Endodermal cell (in vitro differentiated cells): ENCODE data around the gene IL1RN. TPM values are rescaled to one million over a fixed set of nuclear protein-coding genes. Genes with fewer than 3 reads are reported as not detected.

Experiments used
- DNase-seq: peaks from one replicate; pipeline ENCODE4 v3.0.0-alpha.2; 2017
- H3K27ac ChIP-seq: 2 replicates; pipeline ENCODE4 v1.5.1; 2013; ENCODE audit warnings: mild to moderate bottlenecking, low read depth, low read length, moderate library complexity
- H3K27me3 ChIP-seq: 2 replicates; pipeline ENCODE4 v1.6.1; 2013; ENCODE audit warnings: mild to moderate bottlenecking, low read length, moderate library complexity; ENCODE audit not compliant: insufficient read depth, control insufficient read depth, poor library complexity, severe bottlenecking
- H3K36me3 ChIP-seq: 2 replicates; pipeline ENCODE4 v1.7.0; 2013; ENCODE audit warnings: mild to moderate bottlenecking, low read length, moderate library complexity; ENCODE audit not compliant: control insufficient read depth, insufficient read depth
- H3K4me1 ChIP-seq: one replicate; pipeline ENCODE4 v1.7.0; 2013; ENCODE audit warnings: low read length; ENCODE audit not compliant: control insufficient read depth, insufficient read depth
- H3K4me3 ChIP-seq: 2 replicates; pipeline ENCODE4 v1.5.1; 2013; ENCODE audit warnings: mild to moderate bottlenecking, low read length, moderate library complexity
- H3K9ac ChIP-seq: 2 replicates; pipeline ENCODE4 v1.6.1; 2013; ENCODE audit warnings: mild to moderate bottlenecking, low read length, moderate library complexity; ENCODE audit not compliant: poor library complexity, severe bottlenecking; ENCODE audit errors: extremely low read depth
- H3K9me3 ChIP-seq: 2 replicates; pipeline ENCODE4 v1.6.1; 2013; ENCODE audit warnings: mild to moderate bottlenecking, low read length, moderate library complexity; ENCODE audit not compliant: control insufficient read depth
- H3K27ac Mint-ChIP-seq: 2 replicates; pipeline ENCODE4 v1.8.0; 2020; ENCODE audit warnings: mixed read lengths
- H3K27me3 Mint-ChIP-seq: 2 replicates; pipeline ENCODE4 v1.8.0; 2021; ENCODE audit warnings: mild to moderate bottlenecking, mixed read lengths; ENCODE audit not compliant: insufficient read depth
- H3K36me3 Mint-ChIP-seq: 2 replicates; pipeline ENCODE4 v1.8.0; 2020; ENCODE audit warnings: low read depth, mixed read lengths
- H3K4me1 Mint-ChIP-seq: 2 replicates; pipeline ENCODE4 v1.8.0; 2020; ENCODE audit warnings: mixed read lengths
- H3K4me3 Mint-ChIP-seq: 2 replicates; pipeline ENCODE4 v1.8.0; 2020; ENCODE audit warnings: mild to moderate bottlenecking, moderate library complexity, mixed read lengths
- H3K9me3 Mint-ChIP-seq: 2 replicates; pipeline ENCODE4 v1.8.0; 2020; ENCODE audit warnings: mild to moderate bottlenecking, mixed read lengths
- CTCF ChIP-seq: fragments of 200-600 bp; sonication (generic); conservative IDR thresholded peaks from 2 replicates; pipeline ENCODE4 v1.5.0; 2021; ENCODE audit warnings: antibody characterized with exemption, mild to moderate bottlenecking
- WGBS, 2 experiments: methylation state at CpG; one replicate each; pipeline versions ENCODE4 v1.1.5 to v1.1.7; 2013; ENCODE audit warnings: missing lambda C conversion rate in 2 of 2, mixed read lengths in 1 of 2; ENCODE audit not compliant: insufficient coverage in 1 of 2, insufficient read length in 1 of 2; 5-methylcytosine and 5-hydroxymethylcytosine counted together
- total RNA-seq, 2 donors: library from RNA; stranded (reverse); fragmentation: NEBNext Ultra II Directional in 1 of 2; extraction: Animal tissue kit (Norgen Biotek cat#: 25700) in 1 of 2; gene quantifications; 2 replicates in 1 of 2; 3 replicates in 1 of 2; pipeline ENCODE4 v1.2.1, GENCODE V29; 2021

The IL1RN gene
- total RNA-seq, 2 donors from 2014 or later, result not detected

DNA sequence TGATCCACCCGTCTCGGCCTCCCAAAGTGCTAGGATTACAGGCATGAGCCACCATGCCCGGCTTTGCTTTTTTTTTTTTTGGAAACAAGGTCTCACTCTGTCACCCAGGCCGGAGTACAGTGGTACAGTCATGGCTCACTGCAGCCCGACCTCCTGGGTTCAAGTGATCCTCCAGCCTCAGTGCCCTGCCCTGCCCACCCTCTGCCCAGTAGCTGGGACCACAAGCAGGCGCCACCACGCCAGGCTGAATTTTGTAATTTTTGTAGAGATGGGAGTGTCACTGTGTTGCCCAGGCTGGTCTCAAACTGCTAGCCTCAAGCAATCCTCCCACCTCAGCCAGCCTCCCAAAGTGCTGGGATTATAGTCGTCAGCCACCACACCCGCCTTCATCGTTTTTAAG lies 34.8 kb downstream of the IL1RN start:
- no peak for TF ChIP-seq CTCF
- Mint-ChIP-seq H3K4me1 (peaks cover 11% of the 10 kb centered on the region), H3K36me3 (no peaks in the 10 kb centered on the region), H3K4me3 (no peak overlapping the region), H3K9me3 (no peaks in the 10 kb centered on the region), H3K27me3 (peaks cover 14% of the 10 kb centered on the region), H3K27ac (no peak overlapping the region)
- Histone ChIP-seq H3K4me1 (no peaks in the 10 kb centered on the region), H3K9me3 (no peaks in the 10 kb centered on the region), H3K27me3 (peaks cover 9% of the 10 kb centered on the region), H3K4me3 (no peak overlapping the region), H3K9ac (no peak overlapping the region), H3K27ac (no peak overlapping the region), H3K36me3 (no peaks in the 10 kb centered on the region)
- no peak for DNase-seq
- WGBS, 2 experiments, result 85 to 90% methylated on average over 6 to 10 of the region's 10 CpGs

GRCh38 chr2:113162869-113163268 lies 35.5 kb downstream of the IL1RN start:
- no peaks in the 10 kb centered on the region for H3K4me1 ChIP-seq
- H3K27ac Mint-ChIP-seq, result no peak overlapping the region

DNA sequence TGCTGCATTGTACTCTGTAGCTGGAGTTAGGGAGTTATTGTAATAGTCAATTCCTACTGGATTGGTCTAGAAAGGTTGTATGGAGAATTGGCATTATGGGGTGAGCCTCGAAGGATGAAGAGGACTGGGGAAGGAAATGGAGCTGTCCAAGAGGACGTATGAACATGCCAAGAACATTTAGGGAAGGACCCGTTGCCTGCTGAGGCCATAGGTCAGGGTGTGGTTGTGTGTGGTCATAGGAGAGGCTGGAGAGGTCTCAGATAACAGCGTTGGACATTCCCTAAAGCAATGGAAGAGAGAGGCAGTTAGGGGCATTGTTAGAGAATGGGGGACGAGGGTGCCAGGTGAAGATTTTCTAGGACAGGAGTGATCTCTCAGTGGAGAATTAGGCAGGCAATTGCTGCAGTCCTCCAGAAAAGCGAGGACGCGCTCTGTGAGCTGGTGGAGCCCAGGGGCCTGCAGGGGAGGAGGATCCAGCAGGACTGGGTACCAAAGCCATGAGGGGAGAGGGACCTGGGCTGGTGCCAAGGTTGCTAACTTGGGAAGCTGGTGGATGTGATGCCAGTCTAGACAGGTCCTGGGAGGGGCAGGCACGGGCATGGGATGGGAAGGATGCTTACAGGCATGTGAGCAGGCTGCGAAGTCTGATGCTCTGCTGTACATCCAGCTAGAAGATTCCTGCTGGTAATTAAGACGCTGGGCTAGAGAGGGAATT lies 37.0 kb downstream of the IL1RN start:
- Mint-ChIP-seq H3K4me3 (no peak overlapping the region), H3K27ac (no peak overlapping the region)
- 85 to 89% methylated on average over 6 to 11 of the region's 11 CpGs for WGBS, 2 experiments

More at GRCh38 chr2:113162869-113163268, 35.5 kb downstream of the IL1RN start:
- TF ChIP-seq CTCF, result no peak
- H3K36me3 ChIP-seq, result no peaks in the 10 kb centered on the region
- DNase-seq, result no peak
- Mint-ChIP-seq H3K36me3 (no peaks in the 10 kb centered on the region), H3K27me3 (peaks cover 13% of the 10 kb centered on the region), H3K9me3 (no peaks in the 10 kb centered on the region), H3K4me3 (no peak overlapping the region), H3K4me1 (peaks cover 11% of the 10 kb centered on the region)
- H3K9me3 ChIP-seq, result no peaks in the 10 kb centered on the region
- H3K9ac ChIP-seq, result no peak overlapping the region
- H3K27ac ChIP-seq, result no peak overlapping the region
- H3K4me3 ChIP-seq, result no peak overlapping the region
- peaks cover 7% of the 10 kb centered on the region for H3K27me3 ChIP-seq

More for the DNA sequence above, 37.0 kb downstream of the IL1RN start:
- Mint-ChIP-seq H3K27me3 (peaks cover 4% of the 10 kb centered on the region), H3K9me3 (no peaks in the 10 kb centered on the region), H3K36me3 (no peaks in the 10 kb centered on the region), H3K4me1 (peaks cover 2% of the 10 kb centered on the region)
- H3K36me3 ChIP-seq, result no peaks in the 10 kb centered on the region
- H3K27me3 ChIP-seq, result no peaks in the 10 kb centered on the region
- peak overlapping the region; percentile 63 for H3K27ac ChIP-seq
- no peaks in the 10 kb centered on the region for H3K4me1 ChIP-seq
- no peak for TF ChIP-seq CTCF
- DNase-seq, result no peak
- H3K4me3 ChIP-seq, result no peak overlapping the region
- H3K9ac ChIP-seq, result no peak overlapping the region
- H3K9me3 ChIP-seq, result no peaks in the 10 kb centered on the region
